ENCODE results near the gene EPX.
A peak's percentile ranks its signal among the peaks of the same experiment; 100 is the strongest.

EPX gene

GRCh38 chr17:58246104-58246740 is 53.7 kb downstream of the EPX start:
- Histone ChIP-seq H3K4me3 (ENCODE audit: low read depth, low read length) (no peak overlapping the region), H3K79me2 (no peaks in the 10 kb centered on the region), H3K27me3 (ENCODE audit: control insufficient read depth, insufficient read depth, low read length) (no peaks in the 10 kb centered on the region), H3K9ac (no peak overlapping the region), H2AFZ (no peak overlapping the region), H3K4me1 (peaks cover 8% of the 10 kb centered on the region), H3K4me2 (ENCODE audit: low read length) (no peak overlapping the region), H3K27ac (no peak overlapping the region), H3K9me3 (ENCODE audit: control insufficient read depth, low read length) (no peaks in the 10 kb centered on the region), H3K36me3 (ENCODE audit: control insufficient read depth, insufficient read depth, low read length) (no peaks in the 10 kb centered on the region)
- no peak for TF ChIP-seq CTCF (IDR thresholded peaks at IDR 0.05)

DNA sequence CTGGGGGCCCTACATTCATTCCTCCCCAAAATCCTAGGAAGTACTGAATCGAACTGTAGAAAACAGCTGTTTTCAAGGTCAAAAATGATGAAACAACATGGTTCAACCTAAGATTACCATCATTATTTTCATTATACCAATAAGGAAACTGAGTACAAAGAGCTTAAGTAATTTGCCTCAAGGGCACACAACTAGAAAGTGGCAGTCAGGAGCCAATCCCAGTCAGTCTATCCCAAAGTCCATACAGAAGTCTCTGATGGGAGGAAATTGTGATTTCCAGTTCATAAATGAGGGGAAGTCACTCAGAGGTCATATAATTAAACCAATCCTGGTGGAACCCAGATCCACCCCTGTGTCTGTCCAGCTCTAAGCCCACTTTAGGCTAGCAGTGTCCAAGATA is 54.3 kb downstream of the EPX start:
- Histone ChIP-seq H3K27ac (no peak overlapping the region), H3K27me3 (ENCODE audit: control insufficient read depth, insufficient read depth, low read length) (no peaks in the 10 kb centered on the region)

DNA sequence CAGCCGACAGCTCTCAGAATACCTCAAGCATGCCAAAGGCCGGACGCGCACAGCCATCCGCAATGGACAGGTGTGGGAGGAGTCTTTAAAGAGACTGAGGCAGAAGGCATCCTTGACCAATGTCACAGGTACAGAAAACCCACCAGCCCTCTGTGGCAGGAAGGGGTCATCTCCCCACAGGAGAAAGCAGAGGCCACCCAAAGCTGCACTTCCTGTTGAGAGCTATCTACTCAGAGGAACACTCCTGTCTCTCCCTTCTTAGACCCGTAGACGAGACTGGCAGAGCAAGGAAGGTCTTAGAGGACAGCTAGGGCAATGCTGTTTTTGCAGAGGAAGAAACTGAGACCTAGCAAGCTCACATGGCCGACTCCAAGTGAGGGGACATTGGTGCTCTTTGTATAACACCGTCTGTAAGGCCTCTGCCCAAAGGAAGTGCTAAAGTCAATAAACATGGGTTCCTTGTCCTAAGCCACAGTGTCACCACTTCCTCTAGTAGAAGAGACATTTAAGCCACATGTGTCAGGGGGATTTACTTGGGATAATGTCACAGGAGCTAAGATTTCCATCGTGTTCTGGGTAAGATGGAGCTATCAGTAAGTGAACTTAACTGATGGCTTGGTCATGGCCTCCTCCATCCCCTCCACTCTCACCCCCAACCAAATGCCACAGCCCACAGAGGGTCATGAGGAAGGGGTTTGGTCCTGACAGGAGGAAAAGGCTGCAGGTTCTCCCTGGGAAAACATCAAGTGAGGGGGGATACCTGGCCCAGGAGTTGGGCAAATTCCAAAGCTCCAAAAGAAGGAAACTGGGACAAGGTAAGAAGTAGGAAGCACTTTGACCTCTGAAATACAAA is 55.2 kb downstream of the EPX start:
- Histone ChIP-seq H3K27me3 (ENCODE audit: control insufficient read depth, insufficient read depth, low read length) (no peaks in the 10 kb centered on the region), H3K79me2 (no peaks in the 10 kb centered on the region), H3K9me3 (ENCODE audit: control insufficient read depth, low read length) (no peaks in the 10 kb centered on the region), H3K4me1 (peaks cover 8% of the 10 kb centered on the region), H3K4me3 (ENCODE audit: low read depth, low read length) (no peak overlapping the region), H3K4me2 (ENCODE audit: low read length) (no peak overlapping the region), H3K27ac (no peak overlapping the region), H3K36me3 (ENCODE audit: control insufficient read depth, insufficient read depth, low read length) (no peaks in the 10 kb centered on the region), H2AFZ (no peak overlapping the region), H3K9ac (no peak overlapping the region)
- TF ChIP-seq CTCF (IDR thresholded peaks at IDR 0.05): no peak

More for the DNA sequence above, 54.3 kb downstream of the EPX start:
- Histone ChIP-seq H3K4me3 (ENCODE audit: low read depth, low read length) (no peak overlapping the region), H3K4me1 (peaks cover 8% of the 10 kb centered on the region), H2AFZ (no peak overlapping the region), H3K36me3 (ENCODE audit: control insufficient read depth, insufficient read depth, low read length) (no peaks in the 10 kb centered on the region), H3K4me2 (ENCODE audit: low read length) (no peak overlapping the region), H3K9ac (no peak overlapping the region), H3K79me2 (no peaks in the 10 kb centered on the region), H3K9me3 (ENCODE audit: control insufficient read depth, low read length) (no peaks in the 10 kb centered on the region)
- TF ChIP-seq CTCF (IDR thresholded peaks at IDR 0.05): no peak

DNA sequence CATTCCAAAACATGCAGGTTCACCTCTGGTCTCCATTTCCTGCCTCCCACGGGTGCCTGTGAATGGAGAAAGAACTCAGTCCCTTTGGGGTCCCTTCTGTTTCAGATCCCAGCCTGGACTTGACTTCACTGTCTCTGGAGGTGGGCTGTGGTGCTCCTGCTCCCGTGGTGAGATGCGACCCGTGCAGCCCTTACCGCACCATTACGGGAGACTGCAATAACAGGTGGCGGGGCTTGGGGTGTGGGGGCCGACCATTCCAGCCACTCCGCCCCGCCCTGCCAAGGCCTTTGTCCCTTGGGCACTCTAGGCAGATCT is 56.4 kb downstream of the EPX start:
- Histone ChIP-seq H3K4me2 (ENCODE audit: low read length) (no peak overlapping the region), H3K36me3 (ENCODE audit: control insufficient read depth, insufficient read depth, low read length) (no peaks in the 10 kb centered on the region), H3K9me3 (ENCODE audit: control insufficient read depth, low read length) (no peaks in the 10 kb centered on the region), H3K4me1 (peaks cover 8% of the 10 kb centered on the region), H3K79me2 (no peaks in the 10 kb centered on the region), H3K27me3 (ENCODE audit: control insufficient read depth, insufficient read depth, low read length) (no peaks in the 10 kb centered on the region), H2AFZ (peak overlapping the region; percentile 94), H3K9ac (no peak overlapping the region), H3K4me3 (ENCODE audit: low read depth, low read length) (no peak overlapping the region), H3K27ac (no peak overlapping the region)
- TF ChIP-seq CTCF (IDR thresholded peaks at IDR 0.05): no peak
